ENCODE measurements around the gene BBS9.

GRCh38 chr7:33156441-33156840 lies 27.1 kb downstream of the BBS9 start:
- TF ChIP-seq, protein P1, sequence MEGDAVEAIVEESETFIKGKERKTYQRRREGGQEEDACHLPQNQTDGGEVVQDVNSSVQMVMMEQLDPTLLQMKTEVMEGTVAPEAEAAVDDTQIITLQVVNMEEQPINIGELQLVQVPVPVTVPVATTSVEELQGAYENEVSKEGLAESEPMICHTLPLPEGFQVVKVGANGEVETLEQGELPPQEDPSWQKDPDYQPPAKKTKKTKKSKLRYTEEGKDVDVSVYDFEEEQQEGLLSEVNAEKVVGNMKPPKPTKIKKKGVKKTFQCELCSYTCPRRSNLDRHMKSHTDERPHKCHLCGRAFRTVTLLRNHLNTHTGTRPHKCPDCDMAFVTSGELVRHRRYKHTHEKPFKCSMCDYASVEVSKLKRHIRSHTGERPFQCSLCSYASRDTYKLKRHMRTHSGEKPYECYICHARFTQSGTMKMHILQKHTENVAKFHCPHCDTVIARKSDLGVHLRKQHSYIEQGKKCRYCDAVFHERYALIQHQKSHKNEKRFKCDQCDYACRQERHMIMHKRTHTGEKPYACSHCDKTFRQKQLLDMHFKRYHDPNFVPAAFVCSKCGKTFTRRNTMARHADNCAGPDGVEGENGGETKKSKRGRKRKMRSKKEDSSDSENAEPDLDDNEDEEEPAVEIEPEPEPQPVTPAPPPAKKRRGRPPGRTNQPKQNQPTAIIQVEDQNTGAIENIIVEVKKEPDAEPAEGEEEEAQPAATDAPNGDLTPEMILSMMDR (IDR thresholded peaks at IDR 0.05): no peak
- TF ChIP-seq POLR2A (IDR thresholded peaks at IDR 0.05): no peak

Data from testis (tissue), 2 donors.